HEK293T (cell line): ENCODE data around the gene GLB1L3.

ENCODE experiments used
- FOXM1 ChIP-seq: fragments of 450-650 bp; IDR thresholded peaks from 2 replicates; pipeline ENCODE4 v1.6.1; 2017; ENCODE audit warnings: mild to moderate bottlenecking, borderline replicate concordance
- NFRKB ChIP-seq: fragments of 450-650 bp; IDR thresholded peaks from 2 replicates; pipeline ENCODE4 v1.6.1; 2016; ENCODE audit warnings: mild to moderate bottlenecking, moderate library complexity

DNA sequence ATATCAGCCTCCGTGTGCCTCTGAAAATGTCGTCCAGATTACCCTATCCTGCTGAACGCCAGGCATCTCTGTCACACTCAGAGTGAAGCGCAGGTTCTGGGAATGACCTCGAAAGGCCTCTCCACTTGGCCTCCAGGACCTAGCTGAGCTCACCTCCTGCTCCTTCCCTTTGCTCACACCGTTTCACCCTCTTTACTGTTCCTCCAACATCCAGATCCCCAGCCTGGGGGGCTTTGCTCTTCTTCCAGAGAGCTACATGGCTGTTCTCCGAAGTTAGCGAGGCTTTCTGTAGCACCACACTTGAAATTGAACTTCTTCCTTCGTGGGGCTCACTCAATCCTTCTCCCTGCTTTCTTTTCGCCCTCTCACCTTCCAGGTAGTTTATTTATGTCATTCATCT, 83.5 kb downstream of the GLB1L3 start:
- TF ChIP-seq FOXM1 (no peak), NFRKB (no peak)
